ENCODE results near the gene SCD5.

The SCD5 gene

GRCh38 chr4:82803746-82804145 is 5.2 kb upstream of the SCD5 start:
- H3K27ac ChIP-seq: no peak overlapping the region
- TF ChIP-seq ZFX (IDR thresholded peaks at IDR 0.05): no peak
- no peak for TF ChIP-seq CTCF (conservative IDR thresholded peaks at IDR 0.05)

GRCh38 chr4:82802911-82803310 is 4.3 kb upstream of the SCD5 start:
- TF ChIP-seq CTCF (conservative IDR thresholded peaks at IDR 0.05): no peak
- no peak for TF ChIP-seq ZFX (IDR thresholded peaks at IDR 0.05)

GRCh38 chr4:82801910-82802521 is 3.4 kb upstream of the SCD5 start:
- no peak for TF ChIP-seq ZFX (IDR thresholded peaks at IDR 0.05)
- TF ChIP-seq CTCF (conservative IDR thresholded peaks at IDR 0.05): peak; percentile 75

More at GRCh38 chr4:82802911-82803310, 4.3 kb upstream of the SCD5 start:
- H3K27ac ChIP-seq: no peak overlapping the region

GRCh38 chr4:82799006-82799881 is 648 bp upstream of the SCD5 start:
- H3K27ac ChIP-seq: peak overlapping the region; percentile 26
- TF ChIP-seq ZFX (IDR thresholded peaks at IDR 0.05) (no peak), CTCF (conservative IDR thresholded peaks at IDR 0.05) (no peak)

More at GRCh38 chr4:82801910-82802521, 3.4 kb upstream of the SCD5 start:
- H3K27ac ChIP-seq: no peak overlapping the region

GRCh38 chr4:82797405-82798111 is 1.0 kb downstream of the SCD5 start:
- TF ChIP-seq ZFX (IDR thresholded peaks at IDR 0.05) (no peak), CTCF (conservative IDR thresholded peaks at IDR 0.05) (no peak)
- H3K27ac ChIP-seq: no peak overlapping the region

GRCh38 chr4:82797040-82797404 is 1.6 kb downstream of the SCD5 start:
- H3K27ac ChIP-seq: no peak overlapping the region
- no peak for TF ChIP-seq ZFX (IDR thresholded peaks at IDR 0.05)
- no peak for TF ChIP-seq CTCF (conservative IDR thresholded peaks at IDR 0.05)
